Activated T-helper 1 cell treated with Interleukin-2 at 50 U/mL for 16 hours (primary cell): Measurements from ENCODE around the gene ARPC1B.

Source experiments
- DNase-seq: peaks from one replicate; pipeline ENCODE4 v3.0.0-alpha.2; 2020; ENCODE audit warnings: low read depth

The ARPC1B gene

DNA sequence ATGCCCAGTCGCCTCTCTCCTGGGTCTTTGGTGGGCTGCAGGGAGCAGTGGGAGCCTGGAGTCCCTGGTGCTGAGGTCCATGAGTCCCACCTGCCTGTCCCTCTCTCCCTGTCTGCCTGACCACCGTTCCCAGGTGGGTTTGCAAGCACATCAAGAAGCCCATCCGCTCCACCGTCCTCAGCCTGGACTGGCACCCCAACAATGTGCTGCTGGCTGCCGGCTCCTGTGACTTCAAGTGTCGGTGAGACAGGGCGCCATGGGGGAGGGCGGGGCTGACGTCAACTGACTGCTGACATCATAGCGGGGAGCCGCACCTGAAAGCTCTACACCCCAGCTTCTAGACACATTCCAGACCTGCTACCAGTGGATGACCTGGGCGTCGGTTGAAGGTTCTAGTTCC, 15.2 kb downstream of the ARPC1B start:
- no peak for DNase-seq

DNA sequence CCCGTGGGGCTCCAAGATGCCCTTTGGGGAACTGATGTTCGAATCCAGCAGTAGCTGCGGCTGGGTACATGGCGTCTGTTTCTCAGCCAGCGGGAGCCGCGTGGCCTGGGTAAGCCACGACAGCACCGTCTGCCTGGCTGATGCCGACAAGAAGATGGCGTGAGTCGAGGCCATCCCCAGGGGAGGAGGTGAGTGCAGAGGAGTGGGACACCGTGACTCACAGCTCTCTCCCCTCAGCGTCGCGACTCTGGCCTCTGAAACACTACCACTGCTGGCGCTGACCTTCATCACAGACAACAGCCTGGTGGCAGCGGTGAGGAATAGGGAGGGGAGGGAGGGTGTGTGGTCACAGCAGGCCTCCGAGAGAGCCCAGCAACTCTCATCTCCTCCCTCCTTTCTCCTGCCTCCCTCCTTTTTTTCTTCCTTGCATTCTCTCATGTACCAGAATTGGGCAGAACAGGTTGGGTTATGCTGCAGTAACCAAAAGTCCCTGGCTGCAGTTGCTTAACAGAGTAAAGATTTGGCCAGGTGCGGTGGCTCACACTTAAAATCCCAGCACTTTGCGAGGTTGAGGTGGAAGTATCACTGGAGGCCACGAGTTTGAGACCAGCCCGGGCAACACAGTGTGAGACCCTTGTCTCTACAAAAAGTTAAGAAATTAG, 16.5 kb downstream of the ARPC1B start:
- no peak for DNase-seq

DNA sequence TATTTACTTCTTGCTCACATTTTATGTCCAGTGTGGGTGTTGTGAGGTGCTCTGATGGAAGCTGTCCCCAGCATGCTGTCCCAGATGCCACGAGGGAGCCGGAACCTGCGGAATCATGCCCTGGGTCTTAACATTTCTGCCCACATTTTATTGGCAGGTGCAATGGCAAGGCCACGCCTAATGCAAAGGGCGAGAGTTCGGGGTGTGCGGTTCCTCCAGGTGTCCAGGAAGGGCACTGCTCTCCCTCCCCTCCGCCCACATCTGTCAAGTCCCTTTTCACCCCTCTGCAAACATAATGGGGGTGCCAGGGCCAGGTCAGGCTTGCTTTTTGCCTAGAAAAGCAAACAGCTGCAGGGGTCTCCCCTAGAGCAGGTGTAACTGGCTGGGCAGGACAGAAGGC, 17.5 kb downstream of the ARPC1B start:
- no peak for DNase-seq

DNA sequence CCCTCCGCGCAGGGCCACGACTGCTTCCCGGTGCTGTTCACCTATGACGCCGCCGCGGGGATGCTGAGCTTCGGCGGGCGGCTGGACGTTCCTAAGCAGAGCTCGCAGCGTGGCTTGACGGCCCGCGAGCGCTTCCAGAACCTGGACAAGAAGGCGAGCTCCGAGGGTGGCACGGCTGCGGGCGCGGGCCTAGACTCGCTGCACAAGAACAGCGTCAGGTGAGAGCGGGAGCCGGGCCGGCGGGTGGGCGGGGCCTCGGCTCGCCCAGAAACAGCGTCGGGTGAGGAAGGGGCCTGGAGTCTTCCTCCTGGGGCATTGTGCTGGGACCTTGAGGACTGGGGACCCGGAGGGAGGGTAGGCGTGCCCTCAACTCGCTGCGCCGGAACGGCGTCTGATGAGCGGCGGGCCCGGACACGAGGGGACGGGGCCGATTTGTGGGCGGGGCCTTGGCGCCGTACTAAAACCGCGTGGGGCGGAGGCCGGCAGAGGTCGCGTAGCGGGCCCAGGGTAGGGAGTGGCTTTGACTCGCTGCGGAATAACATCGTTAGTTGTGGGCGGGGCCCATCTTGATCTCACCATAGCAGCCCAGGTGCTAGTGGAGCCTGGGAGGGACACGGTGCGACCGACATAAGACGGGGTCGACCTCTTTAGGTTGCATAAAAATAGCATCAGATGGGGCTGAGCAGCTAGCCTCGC, 18.3 kb downstream of the ARPC1B start:
- peak; percentile 73 for DNase-seq

DNA sequence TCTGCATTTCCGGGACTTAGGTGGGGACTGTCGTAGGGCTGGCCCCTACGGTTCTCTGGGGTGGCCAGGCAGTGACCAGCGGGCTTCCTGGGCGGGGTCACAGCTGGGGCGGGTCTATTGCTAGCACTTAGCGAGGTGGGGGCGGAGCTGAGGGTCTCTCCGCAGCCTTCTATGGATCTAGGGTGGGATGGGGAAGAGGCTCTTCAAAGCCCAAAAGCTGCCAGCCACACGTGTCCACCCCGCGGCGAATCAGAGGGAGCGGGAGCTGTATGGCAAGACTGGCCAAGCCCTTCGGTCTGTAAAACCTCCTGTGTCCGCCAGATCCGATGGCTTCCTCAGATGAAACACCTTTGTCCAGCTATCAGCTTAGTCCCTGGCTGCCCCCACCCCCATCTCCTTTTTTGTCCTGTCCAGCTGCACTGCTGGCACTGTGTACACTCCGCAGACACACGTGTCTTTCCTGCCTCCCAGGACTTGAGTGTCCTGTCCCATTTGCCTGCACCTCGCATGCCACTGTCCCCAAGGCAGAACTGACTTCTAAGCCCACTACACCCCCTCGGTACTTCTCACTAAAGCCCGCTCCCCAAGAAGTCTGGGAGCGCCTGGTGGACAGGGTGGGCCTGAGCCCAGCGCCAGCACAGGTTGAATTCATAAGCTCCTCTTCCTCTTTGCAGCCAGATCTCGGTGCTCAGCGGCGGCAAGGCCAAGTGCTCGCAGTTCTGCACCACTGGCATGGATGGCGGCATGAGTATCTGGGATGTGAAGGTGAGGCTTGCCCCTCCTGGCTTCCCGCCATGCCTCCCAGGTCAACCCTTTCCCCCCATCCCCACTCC, 19.0 kb downstream of the ARPC1B start:
- DNase-seq: no peak

DNA sequence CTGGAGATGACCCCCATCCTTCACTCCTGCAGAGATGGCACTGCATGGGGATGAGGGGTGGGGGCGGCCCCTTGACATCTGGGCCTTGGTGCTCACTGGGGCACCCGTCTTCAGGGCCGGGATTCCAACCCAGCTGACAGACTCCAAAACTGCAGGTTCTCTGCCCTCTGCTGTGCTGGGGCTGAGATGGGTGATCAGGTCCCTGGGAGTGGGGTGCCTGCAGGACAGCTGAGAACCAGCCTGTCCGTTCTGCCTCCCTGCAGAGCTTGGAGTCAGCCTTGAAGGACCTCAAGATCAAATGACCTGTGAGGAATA, 19.6 kb downstream of the ARPC1B start:
- no peak for DNase-seq

DNA sequence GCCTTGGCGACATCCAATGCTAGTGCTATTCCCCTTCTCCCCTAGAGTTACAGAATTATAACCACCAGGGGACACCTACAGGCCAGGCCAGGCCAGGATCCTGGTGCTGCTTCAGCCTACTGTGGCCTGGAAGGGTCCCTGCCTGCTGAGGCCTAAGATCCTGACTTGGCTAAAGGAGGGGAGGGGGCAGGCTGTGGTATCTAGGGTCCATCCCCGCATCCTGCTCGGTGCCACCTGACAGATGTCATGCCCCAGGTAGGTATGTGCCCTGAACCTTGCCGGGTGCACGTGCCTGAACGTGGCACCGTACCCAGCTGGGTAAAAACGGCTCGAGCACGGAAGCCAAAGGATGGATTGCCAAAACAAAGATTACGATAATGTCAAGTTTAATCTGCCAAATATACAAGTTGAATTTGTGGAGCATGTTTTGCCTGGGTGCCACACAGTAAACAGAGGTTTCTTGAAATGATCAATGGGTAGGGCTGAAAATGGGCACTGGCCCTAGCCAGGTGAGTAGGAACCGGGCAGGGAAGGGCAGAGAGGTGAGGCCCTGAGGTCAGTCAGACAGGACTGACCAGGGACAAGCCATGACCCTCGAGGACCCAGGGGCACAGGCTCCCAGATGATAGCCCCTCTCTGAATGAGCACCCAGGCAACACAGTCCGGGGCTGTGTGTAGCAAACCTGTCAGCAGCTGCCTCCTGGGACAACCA, 21.2 kb downstream of the ARPC1B start:
- no peak for DNase-seq

DNA sequence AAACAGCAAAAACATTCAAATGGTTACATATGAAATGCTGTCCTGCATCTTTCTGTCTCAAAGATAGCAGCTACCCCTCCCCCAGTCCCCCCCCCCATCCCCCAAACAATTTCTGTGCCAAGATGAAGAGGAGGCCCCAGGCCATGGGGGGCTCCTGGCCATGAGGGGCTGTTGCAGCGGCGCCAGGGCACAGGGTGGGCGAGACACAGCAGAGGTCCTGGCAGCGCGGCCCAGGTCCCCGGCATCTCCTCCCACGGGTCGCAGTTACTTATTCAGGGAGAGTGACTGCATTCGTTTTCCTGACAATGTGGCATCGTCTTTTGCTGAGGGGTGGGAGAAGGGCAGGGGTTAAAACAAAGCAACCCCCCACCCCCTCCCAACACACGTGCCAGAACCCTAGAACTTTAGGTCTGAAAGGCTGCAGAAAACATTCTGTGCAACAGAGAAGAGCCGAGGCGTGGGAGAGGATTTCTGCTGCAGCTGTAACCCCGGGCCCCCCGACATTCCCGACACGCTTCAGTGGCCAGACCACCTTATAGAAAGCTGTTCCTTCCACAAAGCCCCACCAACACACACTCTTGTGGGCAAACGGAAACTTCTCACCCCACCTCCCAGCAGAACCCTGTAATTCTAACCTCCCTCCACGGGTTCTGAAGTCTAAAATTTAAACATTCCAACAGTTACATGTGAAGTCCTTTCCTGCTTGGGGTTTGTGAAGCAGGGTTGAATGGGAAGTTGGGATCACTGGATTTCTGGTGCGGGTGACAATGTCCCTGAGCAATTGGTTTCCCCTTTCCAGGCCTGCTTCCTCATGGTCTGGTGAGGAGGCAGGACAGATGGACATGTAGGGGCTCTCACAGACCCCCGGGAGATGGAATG, 22.1 kb downstream of the ARPC1B start:
- no peak for DNase-seq

DNA sequence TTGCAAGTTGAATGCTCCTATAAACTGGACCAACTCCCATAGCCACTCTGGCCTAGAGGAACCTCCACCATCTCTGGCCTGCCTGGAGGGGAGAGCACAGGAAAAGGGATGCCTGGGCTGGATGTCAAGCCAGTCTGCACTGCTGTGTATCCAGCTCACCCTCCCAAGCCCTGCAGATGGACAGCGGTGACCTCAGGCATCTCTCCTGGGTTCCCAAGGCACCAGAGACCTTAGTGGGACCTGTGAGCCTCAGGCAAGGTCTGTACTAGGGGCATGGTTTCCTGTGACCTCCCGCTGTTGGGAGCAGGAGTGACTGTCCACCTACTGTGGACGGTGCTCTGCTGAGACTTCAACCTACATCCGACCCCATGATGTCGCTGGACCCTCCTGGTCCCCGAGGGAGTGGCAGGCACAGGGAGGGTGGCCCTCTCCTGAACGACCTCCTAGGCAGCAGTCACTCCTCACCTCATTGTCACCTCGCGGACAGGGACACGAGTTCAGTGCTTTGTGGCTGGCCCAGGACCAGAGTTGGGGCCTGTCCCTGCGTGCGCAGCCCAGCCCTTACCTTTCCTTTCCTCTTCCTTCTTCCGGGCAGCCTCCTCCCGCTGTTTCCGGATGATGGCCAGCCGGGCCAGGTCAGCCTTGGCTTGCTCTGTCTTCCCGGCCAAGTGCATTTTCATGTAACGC, 22.9 kb downstream of the ARPC1B start:
- DNase-seq: no peak

DNA sequence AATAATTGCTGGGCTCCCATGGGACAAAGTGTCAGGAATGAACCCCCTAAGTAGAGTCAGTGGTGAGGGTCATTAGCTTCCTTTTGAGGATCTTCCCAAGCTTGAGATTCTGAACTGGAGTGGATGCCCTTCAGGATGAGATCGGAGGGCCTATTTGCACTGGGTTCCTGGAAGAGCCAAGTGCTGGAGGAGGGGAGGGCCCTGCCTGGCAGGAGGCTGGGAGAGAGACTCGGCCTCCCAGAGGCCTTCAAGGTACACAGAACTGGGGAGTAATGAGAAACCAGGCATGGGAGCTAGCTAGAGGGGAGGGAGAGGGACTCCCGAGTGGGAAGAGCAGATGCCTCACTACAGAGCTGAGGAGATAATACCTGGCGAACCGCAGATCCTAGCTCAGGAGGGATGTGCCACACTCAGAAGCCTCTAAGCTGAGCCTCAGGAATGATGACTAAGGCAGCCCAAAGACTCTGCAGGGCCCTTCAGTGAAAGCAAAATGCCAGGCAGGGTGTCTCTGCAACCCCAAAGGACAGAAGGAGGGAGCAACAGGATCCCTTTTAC, 24.4 kb downstream of the ARPC1B start:
- DNase-seq: no peak

DNA sequence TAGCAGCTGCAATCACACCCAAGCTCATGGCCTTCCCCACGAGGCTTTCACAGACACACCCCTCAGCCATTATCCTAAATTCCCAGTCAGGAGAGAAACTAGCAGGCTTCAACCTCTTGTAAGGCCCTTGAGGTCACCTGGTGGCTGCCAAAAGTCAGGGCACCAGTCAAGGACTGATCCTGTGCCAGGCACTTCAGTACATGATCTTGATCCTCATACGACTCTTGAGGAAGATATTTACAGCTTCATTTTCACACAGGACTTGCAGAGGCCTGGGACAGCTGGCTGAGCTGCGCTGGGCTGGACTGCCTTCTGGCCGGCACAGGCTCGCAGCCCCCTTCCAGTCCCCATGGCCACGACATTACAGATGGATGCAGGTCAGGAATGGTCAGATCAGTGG, 25.1 kb downstream of the ARPC1B start:
- DNase-seq: no peak

DNA sequence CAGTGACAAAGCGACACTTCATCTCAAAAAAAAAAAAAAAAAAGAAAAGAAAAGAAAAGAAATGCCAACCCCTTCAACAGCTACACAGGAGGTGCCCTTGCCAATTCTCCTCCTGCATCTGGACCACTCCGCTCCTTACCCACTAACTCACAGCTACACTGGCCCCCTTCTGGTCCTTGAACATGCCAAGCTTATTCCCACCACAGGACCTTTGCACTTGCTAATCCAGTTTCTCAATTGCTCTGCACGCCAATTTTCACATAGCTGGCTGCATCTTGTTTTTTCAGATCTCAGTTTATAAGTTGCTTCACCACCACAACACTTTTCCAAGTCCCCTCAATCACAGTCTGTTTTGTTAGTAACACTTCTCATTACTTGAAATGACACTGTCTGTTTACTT, 28.3 kb downstream of the ARPC1B start:
- no peak for DNase-seq

DNA sequence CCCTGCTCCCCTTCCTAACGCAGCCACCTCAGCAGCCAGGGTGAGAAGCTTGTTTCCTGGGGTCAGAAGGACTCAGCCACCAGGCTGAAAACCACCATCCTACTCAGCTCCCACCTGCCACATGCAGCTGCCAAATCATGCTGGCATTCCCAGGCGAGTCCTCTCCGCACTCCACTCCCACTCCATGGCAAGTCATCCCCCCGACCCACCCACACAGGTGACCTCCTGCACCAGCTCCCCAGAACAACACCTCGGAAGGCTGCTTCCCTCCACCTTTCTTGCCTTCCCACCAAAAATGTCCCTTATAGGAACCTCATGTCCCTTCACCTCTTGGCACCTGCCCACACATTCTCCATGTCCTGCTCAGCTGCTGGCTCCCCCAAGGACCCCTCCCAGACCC, 29.2 kb downstream of the ARPC1B start:
- DNase-seq: no peak

DNA sequence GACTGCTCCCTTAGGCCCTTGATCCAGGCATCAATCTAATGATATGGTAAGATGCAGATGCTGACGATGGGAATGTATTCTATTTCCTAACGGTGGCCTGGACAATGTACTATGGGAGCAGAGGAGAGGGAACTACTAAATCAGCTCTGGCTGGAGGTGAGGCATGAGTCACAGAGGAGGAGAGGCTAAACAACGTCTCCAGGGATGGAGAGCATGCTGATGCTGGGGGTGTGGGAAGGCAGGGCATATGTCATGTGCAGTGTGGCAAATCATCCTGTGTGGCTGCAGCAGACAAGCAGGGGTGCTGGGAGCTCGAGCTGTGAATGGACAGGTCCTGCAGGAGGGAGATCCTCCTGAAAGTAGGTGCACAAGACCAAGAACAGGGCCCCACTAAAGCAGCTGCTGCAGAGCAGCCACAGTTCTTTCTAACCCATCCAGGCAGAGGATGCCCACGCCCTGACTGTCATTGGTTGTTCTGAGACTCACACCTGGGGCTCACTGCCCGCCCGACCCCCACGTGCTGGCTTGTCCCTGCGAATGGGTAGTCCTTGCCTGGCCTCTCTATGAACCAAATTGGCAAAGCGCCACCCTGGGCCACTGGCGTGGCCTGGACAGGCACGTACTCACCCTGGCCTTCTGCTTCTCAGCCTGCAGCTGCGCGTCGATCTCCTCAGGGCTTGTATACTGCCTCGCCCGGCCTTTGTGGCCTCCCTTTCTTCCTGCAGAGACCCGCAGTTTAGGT, 29.9 kb downstream of the ARPC1B start:
- no peak for DNase-seq

DNA sequence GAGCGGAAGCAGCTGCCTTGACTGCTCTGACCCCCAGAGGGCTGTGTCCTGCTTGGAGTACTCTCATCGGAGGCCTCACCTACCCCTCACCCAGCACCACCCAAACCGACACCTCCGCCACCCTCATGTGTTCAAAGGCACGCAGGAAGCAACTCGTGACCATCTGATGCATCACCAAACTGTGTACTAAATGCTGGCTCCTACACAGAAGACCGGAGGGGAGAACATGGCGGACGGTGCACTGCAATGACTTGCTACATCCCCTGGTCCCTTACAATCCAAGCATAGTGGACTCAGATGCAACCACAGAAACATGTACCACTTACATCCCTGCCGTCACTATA, 30.4 kb downstream of the ARPC1B start:
- DNase-seq: no peak

DNA sequence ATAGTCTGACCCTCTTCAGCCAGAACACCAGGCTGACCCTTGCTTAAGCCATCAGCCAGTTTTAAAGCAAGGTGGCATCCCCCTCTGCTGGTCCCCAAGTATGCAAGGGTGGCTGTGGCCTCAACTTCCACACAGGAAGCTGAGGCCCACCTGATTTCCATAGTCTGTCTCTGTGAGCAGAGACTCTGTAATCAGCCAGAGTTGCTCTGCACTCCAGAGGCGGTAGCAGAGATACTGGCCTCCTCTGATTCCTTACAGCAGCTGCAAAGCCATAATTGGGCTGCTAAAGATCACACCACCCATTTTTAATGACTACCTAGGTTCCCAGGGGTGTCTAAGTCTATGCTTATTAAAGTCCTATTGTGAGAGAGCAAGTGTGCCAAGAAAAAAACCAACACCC, 32.0 kb downstream of the ARPC1B start:
- no peak for DNase-seq

DNA sequence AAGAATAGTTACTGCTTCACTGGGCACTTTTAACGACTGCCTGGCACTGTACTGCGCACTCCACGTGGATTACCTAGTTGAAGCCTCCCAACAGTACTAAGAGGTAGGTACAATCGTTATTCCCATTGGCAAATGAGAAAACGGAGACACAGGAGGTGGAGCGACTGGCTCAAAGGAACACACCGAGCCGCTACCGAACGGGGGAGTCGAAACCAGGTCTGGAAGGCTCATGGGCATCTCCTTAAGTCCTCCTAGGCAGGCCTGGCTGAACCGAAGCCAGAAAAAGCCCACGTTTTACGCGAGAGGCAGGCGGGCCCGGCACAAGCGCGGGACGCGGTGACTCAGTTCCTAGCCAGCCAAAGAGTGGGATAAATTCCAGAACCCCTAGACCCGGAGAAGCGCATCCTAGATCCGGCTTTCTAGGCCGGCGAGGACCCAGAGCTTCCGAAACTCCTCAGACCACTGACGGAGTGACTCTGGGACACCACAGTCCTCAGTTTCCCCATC, 33.4 kb downstream of the ARPC1B start:
- DNase-seq: no peak

DNA sequence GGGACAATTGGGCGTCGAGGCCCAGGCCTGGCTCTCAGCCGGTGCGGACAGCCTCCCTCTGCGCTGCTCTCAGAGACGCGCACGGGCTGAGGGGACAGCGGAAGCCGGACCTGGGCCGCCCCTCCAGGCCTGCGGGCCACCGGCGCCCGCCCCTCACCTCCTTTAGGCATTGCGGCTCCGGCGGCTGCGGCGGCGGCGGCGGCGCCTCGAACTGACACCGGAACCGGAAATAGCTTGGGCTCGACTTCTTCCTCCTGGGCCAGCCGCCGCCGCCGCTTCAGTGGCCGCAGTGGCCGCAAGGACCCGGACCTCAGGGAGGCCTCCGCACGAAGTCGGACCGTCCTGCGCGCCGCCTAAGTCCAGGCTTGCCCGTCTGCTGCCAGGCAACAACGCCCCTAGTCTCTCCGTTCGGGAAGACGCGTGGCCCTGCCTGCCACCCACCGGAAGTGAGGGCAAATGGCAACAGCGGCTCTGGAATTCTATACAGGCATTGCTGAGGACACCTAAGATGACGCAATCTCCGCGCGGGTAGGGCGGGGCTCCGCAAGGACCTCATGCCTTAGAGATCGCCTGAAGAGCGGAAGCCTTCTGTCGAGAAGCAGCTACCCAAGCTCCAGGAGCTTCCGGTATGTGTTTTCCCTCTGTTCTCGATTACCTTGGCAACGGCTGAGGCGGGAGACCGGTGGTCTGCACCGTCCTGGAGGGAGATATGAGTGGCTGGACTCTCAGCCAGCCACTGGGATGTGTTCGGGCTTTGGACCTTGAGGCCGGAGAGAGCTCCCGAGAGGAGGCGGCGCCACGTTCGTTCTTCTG, 34.1 kb downstream of the ARPC1B start, which contains the start of the genes BUD31 and PDAP1:
TSS of gene BUD31 (plus strand) at position 591 of the 813 bp plus-strand sequence. CDS start 2,124 bp downstream, outside the sequence.
TSS of gene PDAP1 (minus strand) at position 219 of the 813 bp plus-strand sequence. CDS start at position 170, 49 bp downstream.
- DNase-seq: peak; percentile 90

DNA sequence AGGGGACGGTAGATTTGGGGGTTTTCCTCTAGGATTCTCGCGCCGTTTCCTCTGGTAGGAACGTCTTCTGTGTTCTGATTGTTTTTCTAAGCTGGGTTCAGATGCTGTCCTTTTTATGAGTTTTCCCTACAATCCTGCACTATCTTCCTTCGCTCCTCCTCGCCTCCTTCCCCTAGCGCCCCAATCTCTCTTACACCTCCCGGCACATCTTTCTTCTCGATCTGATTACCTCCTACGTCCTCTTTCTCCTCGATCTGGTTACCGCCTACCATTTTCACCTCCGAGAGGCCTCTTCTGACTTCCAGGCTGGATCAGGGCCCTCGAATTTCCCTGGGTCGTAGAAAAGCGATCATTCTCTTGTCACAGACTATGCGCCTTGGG, 34.7 kb downstream of the ARPC1B start:
- no peak for DNase-seq
